Endothelial cell of umbilical vein (primary cell): ENCODE data around the gene PPM1N.

Experiments used
- CTCF ChIP-seq, 2 donors: IDR thresholded peaks; 1 replicate in 1 of 2; 2 replicates in 1 of 2; pipeline ENCODE4 v1.5.1; 2011; ENCODE audit warnings: low read length in 2 of 2, mild to moderate bottlenecking in 2 of 2, moderate library complexity in 2 of 2, control low read depth in 1 of 2, inconsistent platforms in 1 of 2, low read depth in 1 of 2; ENCODE audit not compliant: insufficient read depth in 1 of 2; ENCODE audit errors: extremely low read depth in 1 of 2
- EZH2 ChIP-seq: IDR thresholded peaks from 2 replicates; pipeline ENCODE4 v1.6.1; 2012; ENCODE audit warnings: borderline replicate concordance, low read depth, mild to moderate bottlenecking, moderate library complexity, low read length, inconsistent platforms; ENCODE audit not compliant: severe bottlenecking
- POLR2A ChIP-seq: IDR thresholded peaks from 2 replicates; pipeline ENCODE4 v1.6.1; 2012; ENCODE audit warnings: low read depth, mild to moderate bottlenecking, control low read depth, low read length
- POLR2AphosphoS5 ChIP-seq: IDR thresholded peaks from 2 replicates; pipeline ENCODE4 v1.6.1; 2012; ENCODE audit warnings: low read depth, mild to moderate bottlenecking, control low read depth, low read length, moderate library complexity; ENCODE audit not compliant: insufficient read depth

GRCh38 chr19:45494261-45494916 lies 3.9 kb upstream of the PPM1N start:
- no peak for TF ChIP-seq CTCF (IDR thresholded peaks at IDR 0.05; ENCODE audit: extremely low read depth in 1 of 2, insufficient read depth in 1 of 2, low read depth in 1 of 2, low read length in 2 of 2)
- TF ChIP-seq EZH2: no peak
- TF ChIP-seq POLR2AphosphoS5: no peak
- no peak for TF ChIP-seq POLR2A
